NCI-H1048 (cell line): ENCODE measurements around the gene RHBDD2.
"Not testable (repeated sequence)": the region's sequence is repeated elsewhere in the genome, so short reads cannot be mapped to it uniquely, and the experiment has no call there.

Experiments
- DNase-seq: peaks from one replicate; lab custom pipeline; 2025; lab: John Stamatoyannopoulos, UW

RHBDD2 gene

GRCh38 chr7:75866489-75867389 lies 12.1 kb upstream of the RHBDD2 start:
- no peak for DNase-seq

DNA sequence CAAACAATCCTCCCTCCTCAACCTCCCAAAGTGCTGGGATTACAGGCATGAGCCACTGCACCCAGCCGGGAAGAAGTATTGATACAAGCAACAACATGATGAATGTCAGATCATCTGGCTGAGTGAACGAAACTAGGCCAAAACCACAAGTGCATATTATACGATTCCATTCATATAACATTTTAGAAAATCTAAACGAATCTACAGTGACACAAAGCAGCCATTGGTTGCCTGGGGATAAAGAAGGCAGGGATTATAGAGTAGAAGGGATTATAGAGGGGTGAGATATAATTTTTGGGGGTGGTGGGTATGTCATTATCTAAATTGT lies 11.5 kb upstream of the RHBDD2 start:
- no peak for DNase-seq

- DNase-seq: no peak
Measured at GRCh38 chr7:75868153-75868552, 10.7 kb upstream of the RHBDD2 start.

DNA sequence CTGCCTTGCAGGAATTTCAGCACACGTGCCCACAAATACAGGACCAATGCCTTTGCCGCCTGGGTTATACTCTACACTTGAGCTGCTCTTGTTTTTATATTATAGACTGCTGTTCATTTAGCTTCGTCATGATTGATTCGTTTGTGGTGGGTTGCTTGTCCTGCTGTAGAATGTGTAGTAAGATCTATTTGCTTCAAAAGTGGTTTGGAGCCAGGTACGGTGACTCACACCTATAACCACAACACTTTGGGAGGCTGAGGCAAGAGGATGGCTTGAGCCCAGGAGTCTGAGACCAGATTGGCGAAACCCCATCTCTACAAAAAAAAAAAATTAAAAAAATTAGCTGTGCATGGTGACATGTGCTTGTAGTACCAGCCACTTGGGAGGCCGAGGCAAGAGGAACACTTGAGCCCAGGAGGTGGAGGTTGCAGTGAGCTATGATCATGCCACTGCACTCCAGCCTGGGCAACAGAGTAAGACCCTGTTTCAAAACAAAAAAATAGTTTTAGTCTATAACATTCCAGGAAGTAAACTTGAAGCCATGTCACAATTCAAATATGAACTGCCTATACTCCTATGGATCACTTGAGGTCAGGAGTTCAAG lies 9.0 kb upstream of the RHBDD2 start:
- no peak for DNase-seq

- no peak for DNase-seq
Measured at GRCh38 chr7:75870557-75871161, 8.2 kb upstream of the RHBDD2 start.

DNA sequence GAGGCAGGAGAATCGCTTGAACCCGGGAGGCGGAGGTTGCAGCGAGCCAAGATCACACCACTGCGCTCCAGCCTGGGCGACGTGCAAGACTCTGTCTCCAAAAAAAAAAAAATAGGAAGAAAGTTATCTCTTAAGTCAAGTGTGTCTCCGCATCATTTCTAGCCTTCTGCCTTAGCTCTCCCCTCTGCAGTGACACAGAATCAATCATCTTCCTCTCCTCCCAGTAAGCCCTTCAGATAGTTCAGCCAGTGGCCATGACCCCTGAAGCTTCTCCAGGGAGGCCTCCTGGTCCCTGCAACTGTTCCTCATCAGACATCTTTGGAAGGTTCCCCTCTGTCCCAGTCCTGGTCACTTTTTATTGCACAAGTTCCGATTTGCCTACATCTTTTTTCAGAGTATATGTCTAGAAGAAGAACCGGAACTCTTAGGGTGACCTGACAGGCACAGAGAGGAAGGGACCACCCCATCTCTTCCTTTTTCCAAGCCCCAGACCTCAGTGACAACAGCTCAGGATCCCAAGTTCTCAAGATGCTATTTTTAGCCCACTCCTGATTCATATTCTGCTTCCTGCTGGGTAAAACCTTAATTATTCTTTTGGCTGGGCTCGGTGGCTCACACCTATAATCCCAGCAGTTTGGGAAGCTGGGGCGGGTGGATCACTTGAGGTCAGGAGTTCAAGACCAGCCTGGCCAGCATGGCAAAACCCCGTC lies 6.6 kb upstream of the RHBDD2 start:
- no peak for DNase-seq

- not testable (repeated sequence) for DNase-seq
Measured at GRCh38 chr7:75874180-75874579, 4.7 kb upstream of the RHBDD2 start.

GRCh38 chr7:75875113-75876080 lies 3.4 kb upstream of the RHBDD2 start:
- DNase-seq: no peak

- no peak for DNase-seq
Measured at GRCh38 chr7:75876126-75876881, 2.5 kb upstream of the RHBDD2 start.

GRCh38 chr7:75878312-75878768 lies 494 bp upstream of the RHBDD2 start:
- no peak for DNase-seq

DNA sequence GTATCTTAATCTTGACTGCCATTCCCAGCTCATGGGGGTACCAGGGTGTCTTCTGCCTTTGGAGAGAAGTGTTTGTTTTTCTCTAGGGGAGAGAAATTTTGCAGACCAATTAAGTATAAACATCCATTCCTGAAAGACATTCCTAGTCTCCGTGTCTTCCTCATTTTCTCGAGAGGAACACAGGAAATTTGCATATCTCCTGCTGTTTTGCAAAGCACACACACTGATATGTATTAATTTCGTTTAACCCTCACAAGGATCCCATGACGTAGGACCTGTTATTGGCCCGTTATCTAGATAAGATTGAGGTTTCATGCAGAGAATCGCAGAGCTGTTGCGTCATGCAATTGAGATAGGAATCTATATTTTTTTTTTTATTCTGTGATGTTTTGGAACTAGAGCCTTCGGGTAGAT lies 944 bp downstream of the RHBDD2 start:
- DNase-seq: peak; percentile 32

GRCh38 chr7:75880242-75880641 lies 1.4 kb downstream of the RHBDD2 start:
- DNase-seq: no peak

GRCh38 chr7:75881436-75882095 lies 2.7 kb downstream of the RHBDD2 start:
- no peak for DNase-seq

DNA sequence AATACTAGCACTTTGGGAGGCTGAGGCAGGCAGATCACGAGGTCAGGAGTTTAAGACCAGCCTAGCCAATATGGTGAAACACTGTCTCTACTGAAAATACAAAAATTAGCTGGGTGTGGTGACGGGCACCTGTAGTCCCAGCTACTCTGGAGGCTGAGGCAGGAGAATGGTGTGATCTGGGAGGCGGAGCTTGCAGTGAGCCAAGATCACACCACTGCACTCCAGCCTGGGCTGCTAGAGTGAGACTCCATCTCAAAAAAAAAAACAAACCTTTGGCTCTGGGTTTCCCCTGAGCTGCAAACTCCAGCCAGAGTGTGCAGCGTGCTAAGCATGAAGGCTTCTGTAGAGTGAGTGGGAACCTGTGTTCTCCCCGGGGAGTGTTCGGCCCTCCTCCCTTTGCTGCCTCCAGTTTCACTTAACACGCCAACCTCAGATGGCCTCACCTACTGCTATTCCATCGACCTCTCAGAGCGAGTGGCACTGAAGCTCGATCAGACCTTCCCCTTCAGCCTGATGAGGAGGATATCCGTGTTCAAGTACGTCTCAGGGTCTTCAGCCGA lies 4.5 kb downstream of the RHBDD2 start:
- DNase-seq: not testable (repeated sequence)

GRCh38 chr7:75884476-75884875 lies 5.6 kb downstream of the RHBDD2 start:
- no peak for DNase-seq

GRCh38 chr7:75885036-75885435 lies 6.2 kb downstream of the RHBDD2 start:
- DNase-seq: no peak

GRCh38 chr7:75887669-75888369 lies 9.0 kb downstream of the RHBDD2 start:
- DNase-seq: no peak

- no peak for DNase-seq
Measured at GRCh38 chr7:75888464-75889222, 9.8 kb downstream of the RHBDD2 start.
